ENCODE results near the gene MEST. TPM values are rescaled to one million over a fixed set of nuclear protein-coding genes. Genes with fewer than 3 reads are reported as not detected.

Gene MEST
- polyA plus RNA-seq, 3 donors, result 1.1 to 3.1 (median 1.8) TPM

- Histone ChIP-seq H3K27ac (ENCODE audit: low read depth in 1 of 2, low read length in 2 of 2) (no peak overlapping the region), H3K27me3 (ENCODE audit: control insufficient read depth in 2 of 2, insufficient read depth in 2 of 2, low read length in 2 of 2) (peaks cover 0 to 10% of the 10 kb centered on the region in 2 donors), H3K4me2 (replicated peaks; ENCODE audit: extremely low read depth, low read length, poor library complexity, severe bottlenecking) (no peak overlapping the region), H2AFZ (ENCODE audit: insufficient read depth, low read depth, low read length, poor library complexity, severe bottlenecking) (no peak overlapping the region), H4K20me1 (ENCODE audit: insufficient read depth, low read length) (no peaks in the 10 kb centered on the region), H3K4me1 (ENCODE audit: control insufficient read depth in 1 of 2, insufficient read depth in 2 of 2, low read length in 2 of 2) (peaks cover 31 to 33% of the 10 kb centered on the region in 2 donors), H3K79me2 (ENCODE audit: insufficient read depth, low read length) (no peaks in the 10 kb centered on the region), H3K36me3 (replicated peaks in 1 of 2; ENCODE audit: control insufficient read depth in 1 of 2, insufficient read depth in 2 of 2, low read length in 2 of 2) (no peaks in the 10 kb centered on the region), H3K9ac (ENCODE audit: insufficient read depth, low read length, poor library complexity, severe bottlenecking) (no peak overlapping the region), H3K9me3 (replicated peaks in 1 of 2; ENCODE audit: control insufficient read depth in 1 of 2, insufficient read depth in 1 of 2, low read length in 2 of 2) (no peaks in the 10 kb centered on the region), H3K4me3 (replicated peaks in 1 of 3; ENCODE audit: low read depth in 2 of 3, low read length in 3 of 3) (no peak overlapping the region)
- no CpG with 5 or more reads among the region's 3 CpGs for WGBS (ENCODE audit: insufficient coverage)
- H3K27me3 Mint-ChIP-seq (ENCODE audit: low read depth in 3 of 3), result peaks cover 12 to 17% (median 15%) of the 10 kb centered on the region in 3 donors
- peaks cover 38% of the 10 kb centered on the region for H3K4me1 Mint-ChIP-seq
- TF ChIP-seq CTCF (IDR thresholded peaks at IDR 0.05), result no peak
- intact Hi-C loops (cut with micrococcal nuclease), result no loop called here
- no peak overlapping the region for H3K27ac Mint-ChIP-seq
- H3K9me3 Mint-ChIP-seq, result peaks cover 0 to 12% (median 0%) of the 10 kb centered on the region in 7 donors
- no peak overlapping the region for H3K4me3 Mint-ChIP-seq
- no peaks in the 10 kb centered on the region for H3K36me3 Mint-ChIP-seq
- DNase-seq, result no peak
Observed at GRCh38 chr7:130483031-130483430, 8.9 kb upstream of the MEST start.

- no peaks in the 10 kb centered on the region for H3K79me2 ChIP-seq (ENCODE audit: insufficient read depth, low read length)
- H3K4me1 ChIP-seq (ENCODE audit: control insufficient read depth in 1 of 2, insufficient read depth in 2 of 2, low read length in 2 of 2), result peaks cover 26 to 32% of the 10 kb centered on the region in 2 donors
- intact Hi-C loops (cut with micrococcal nuclease), result no loop called here
- Mint-ChIP-seq H3K4me1 (peaks cover 32% of the 10 kb centered on the region), H3K27ac (peak overlapping the region in 3 of 7 donors; percentile 13 to 55 (median 15)), H3K36me3 (peaks cover 0 to 4% of the 10 kb centered on the region in 2 donors), H3K4me3 (peak overlapping the region; percentile 90 to 93), H3K27me3 (ENCODE audit: low read depth in 3 of 3) (peaks cover 24 to 34% (median 28%) of the 10 kb centered on the region in 3 donors), H3K9me3 (peaks cover 0 to 8% (median 3%) of the 10 kb centered on the region in 7 donors)
- peak overlapping the region; percentile 53 for H3K9ac ChIP-seq (ENCODE audit: insufficient read depth, low read length, poor library complexity, severe bottlenecking)
- H3K4me3 ChIP-seq (replicated peaks in 1 of 3; ENCODE audit: low read depth in 2 of 3, low read length in 3 of 3), result peak overlapping the region; percentile 55 to 83 (median 82)
- no peaks in the 10 kb centered on the region for H4K20me1 ChIP-seq (ENCODE audit: insufficient read depth, low read length)
- TF ChIP-seq CTCF (IDR thresholded peaks at IDR 0.05), result no peak
- peak overlapping the region; percentile 95 for H3K4me2 ChIP-seq (replicated peaks; ENCODE audit: extremely low read depth, low read length, poor library complexity, severe bottlenecking)
- 76% methylated on average over 5 of the region's 11 CpGs for WGBS (ENCODE audit: insufficient coverage)
- DNase-seq, result no peak
- H3K27ac ChIP-seq (ENCODE audit: low read depth in 1 of 2, low read length in 2 of 2), result no peak overlapping the region
- H3K9me3 ChIP-seq (replicated peaks in 1 of 2; ENCODE audit: control insufficient read depth in 1 of 2, insufficient read depth in 1 of 2, low read length in 2 of 2), result peaks cover 0 to 5% of the 10 kb centered on the region in 2 donors
- no peaks in the 10 kb centered on the region for H3K36me3 ChIP-seq (replicated peaks in 1 of 2; ENCODE audit: control insufficient read depth in 1 of 2, insufficient read depth in 2 of 2, low read length in 2 of 2)
- H2AFZ ChIP-seq (ENCODE audit: insufficient read depth, low read depth, low read length, poor library complexity, severe bottlenecking), result peak overlapping the region; percentile 99
- peaks cover 2 to 27% of the 10 kb centered on the region in 2 donors for H3K27me3 ChIP-seq (ENCODE audit: control insufficient read depth in 2 of 2, insufficient read depth in 2 of 2, low read length in 2 of 2)
Observed at GRCh38 chr7:130485734-130486113, 6.2 kb upstream of the MEST start.
